NCI-H1105 treated with DMSO at 0.1 percent for 48 hours (cell line): ENCODE data around the gene GFOD2.
"Not testable (repeated sequence)": the region's sequence is repeated elsewhere in the genome, so short reads cannot be mapped to it uniquely, and the experiment has no call there.

ENCODE experiments used
- DNase-seq: peaks from one replicate; lab custom pipeline; 2025; lab: John Stamatoyannopoulos, UW

The GFOD2 gene

GRCh38 chr16:67704110-67704509 lies 15.0 kb downstream of the GFOD2 start:
- no peak for DNase-seq

GRCh38 chr16:67703626-67704025 lies 15.5 kb downstream of the GFOD2 start:
- DNase-seq = no peak

- DNase-seq = no peak
Observed at GRCh38 chr16:67702130-67702529, 17.0 kb downstream of the GFOD2 start.

- no peak for DNase-seq
Observed at GRCh38 chr16:67701420-67701819, 17.7 kb downstream of the GFOD2 start.

- no peak for DNase-seq
Observed at GRCh38 chr16:67699265-67699664, 19.9 kb downstream of the GFOD2 start.

GRCh38 chr16:67697422-67698185 lies 21.5 kb downstream of the GFOD2 start:
- no peak for DNase-seq

GRCh38 chr16:67694611-67695010 lies 24.5 kb downstream of the GFOD2 start:
- DNase-seq = no peak

GRCh38 chr16:67693517-67694285 lies 25.4 kb downstream of the GFOD2 start:
- not testable (repeated sequence) for DNase-seq

GRCh38 chr16:67685388-67686112 lies 33.6 kb downstream of the GFOD2 start:
- no peak for DNase-seq

- DNase-seq = no peak
Observed at GRCh38 chr16:67683767-67684166, 35.3 kb downstream of the GFOD2 start.

- DNase-seq = no peak
Observed at GRCh38 chr16:67679935-67680897, 38.9 kb downstream of the GFOD2 start.

GRCh38 chr16:67678354-67679023 lies 40.6 kb downstream of the GFOD2 start:
- DNase-seq = no peak

GRCh38 chr16:67677712-67678111 lies 41.4 kb downstream of the GFOD2 start:
- DNase-seq = no peak

GRCh38 chr16:67676939-67677338 lies 42.2 kb downstream of the GFOD2 start:
- no peak for DNase-seq

- no peak for DNase-seq
Observed at GRCh38 chr16:67676516-67676915, 42.6 kb downstream of the GFOD2 start.

- no peak for DNase-seq
Observed at GRCh38 chr16:67675999-67676398, 43.1 kb downstream of the GFOD2 start.

GRCh38 chr16:67675579-67675935 lies 43.6 kb downstream of the GFOD2 start:
- DNase-seq = no peak

- no peak for DNase-seq
Observed at GRCh38 chr16:67674851-67675578, 44.1 kb downstream of the GFOD2 start.

GRCh38 chr16:67673712-67674580 lies 45.2 kb downstream of the GFOD2 start:
- DNase-seq = peak; percentile 28
